ENCODE data around the gene BECN2. TPM values are rescaled to one million over a fixed set of nuclear protein-coding genes. Genes with fewer than 3 reads are reported as not detected.
A peak's percentile ranks its signal among the peaks of the same experiment; 100 is the strongest.

BECN2 gene, protein sequence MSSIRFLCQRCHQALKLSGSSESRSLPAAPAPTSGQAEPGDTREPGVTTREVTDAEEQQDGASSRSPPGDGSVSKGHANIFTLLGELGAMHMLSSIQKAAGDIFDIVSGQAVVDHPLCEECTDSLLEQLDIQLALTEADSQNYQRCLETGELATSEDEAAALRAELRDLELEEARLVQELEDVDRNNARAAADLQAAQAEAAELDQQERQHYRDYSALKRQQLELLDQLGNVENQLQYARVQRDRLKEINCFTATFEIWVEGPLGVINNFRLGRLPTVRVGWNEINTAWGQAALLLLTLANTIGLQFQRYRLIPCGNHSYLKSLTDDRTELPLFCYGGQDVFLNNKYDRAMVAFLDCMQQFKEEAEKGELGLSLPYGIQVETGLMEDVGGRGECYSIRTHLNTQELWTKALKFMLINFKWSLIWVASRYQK
- total RNA-seq: not detected in 2 replicates

DNA sequence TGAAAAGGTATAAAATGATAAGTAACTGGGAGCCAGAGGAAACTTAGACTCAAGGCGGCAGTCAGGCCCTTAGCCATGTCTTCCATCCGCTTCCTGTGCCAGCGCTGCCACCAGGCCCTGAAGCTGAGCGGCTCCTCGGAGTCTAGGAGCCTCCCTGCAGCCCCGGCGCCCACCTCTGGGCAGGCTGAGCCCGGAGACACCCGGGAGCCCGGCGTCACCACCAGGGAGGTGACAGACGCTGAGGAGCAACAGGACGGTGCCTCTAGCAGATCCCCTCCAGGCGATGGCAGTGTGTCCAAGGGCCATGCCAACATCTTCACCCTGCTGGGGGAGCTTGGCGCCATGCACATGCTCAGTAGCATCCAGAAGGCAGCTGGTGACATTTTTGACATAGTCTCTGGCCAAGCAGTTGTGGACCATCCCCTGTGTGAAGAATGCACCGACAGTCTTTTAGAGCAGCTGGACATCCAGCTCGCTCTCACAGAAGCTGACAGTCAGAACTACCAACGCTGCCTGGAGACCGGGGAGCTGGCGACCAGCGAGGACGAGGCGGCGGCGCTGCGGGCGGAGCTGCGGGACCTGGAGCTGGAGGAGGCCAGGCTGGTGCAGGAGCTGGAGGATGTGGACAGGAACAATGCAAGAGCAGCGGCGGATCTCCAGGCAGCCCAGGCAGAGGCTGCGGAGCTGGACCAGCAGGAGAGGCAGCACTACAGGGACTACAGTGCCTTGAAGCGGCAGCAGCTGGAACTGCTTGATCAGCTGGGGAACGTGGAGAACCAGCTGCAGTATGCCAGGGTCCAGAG is at the start of gene BECN2:
TSS of gene BECN2 (plus strand) at position 76 of the 803 bp plus-strand sequence. CDS start at position 76, 0 bp downstream.
- no peaks in the 10 kb centered on the region for H3K27me3 ChIP-seq (ENCODE audit: control insufficient read depth, insufficient read depth, low read length)
- FAIRE-seq (no peak), DNase-seq (ENCODE audit: low read depth) (no peak)

DNA sequence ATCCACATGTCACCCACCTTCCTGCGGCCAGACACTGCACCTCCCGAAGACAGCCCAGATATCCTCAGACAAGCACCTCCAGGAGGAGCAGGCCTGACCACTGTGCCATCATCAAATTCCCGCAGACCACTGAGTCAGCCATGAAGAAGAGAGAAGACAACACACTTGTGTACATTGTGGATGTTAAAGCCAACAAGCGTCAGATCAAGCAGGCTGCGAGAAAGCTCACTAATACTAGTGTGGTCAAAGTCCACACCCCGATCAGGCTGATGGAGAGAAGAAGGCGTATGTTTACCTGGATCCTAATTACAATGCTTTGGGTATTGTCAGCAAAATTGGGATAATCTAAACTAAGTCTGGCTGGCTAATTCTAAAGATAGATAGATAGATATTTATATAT is 41.4 kb upstream of the BECN2 start:
- FAIRE-seq: no peak

More for the DNA sequence above, at the start of gene BECN2:
- TF ChIP-seq, protein P1, sequence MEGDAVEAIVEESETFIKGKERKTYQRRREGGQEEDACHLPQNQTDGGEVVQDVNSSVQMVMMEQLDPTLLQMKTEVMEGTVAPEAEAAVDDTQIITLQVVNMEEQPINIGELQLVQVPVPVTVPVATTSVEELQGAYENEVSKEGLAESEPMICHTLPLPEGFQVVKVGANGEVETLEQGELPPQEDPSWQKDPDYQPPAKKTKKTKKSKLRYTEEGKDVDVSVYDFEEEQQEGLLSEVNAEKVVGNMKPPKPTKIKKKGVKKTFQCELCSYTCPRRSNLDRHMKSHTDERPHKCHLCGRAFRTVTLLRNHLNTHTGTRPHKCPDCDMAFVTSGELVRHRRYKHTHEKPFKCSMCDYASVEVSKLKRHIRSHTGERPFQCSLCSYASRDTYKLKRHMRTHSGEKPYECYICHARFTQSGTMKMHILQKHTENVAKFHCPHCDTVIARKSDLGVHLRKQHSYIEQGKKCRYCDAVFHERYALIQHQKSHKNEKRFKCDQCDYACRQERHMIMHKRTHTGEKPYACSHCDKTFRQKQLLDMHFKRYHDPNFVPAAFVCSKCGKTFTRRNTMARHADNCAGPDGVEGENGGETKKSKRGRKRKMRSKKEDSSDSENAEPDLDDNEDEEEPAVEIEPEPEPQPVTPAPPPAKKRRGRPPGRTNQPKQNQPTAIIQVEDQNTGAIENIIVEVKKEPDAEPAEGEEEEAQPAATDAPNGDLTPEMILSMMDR (IDR thresholded peaks at IDR 0.05; ENCODE audit: insufficient read depth, low read length, severe bottlenecking): no peak
- H3K4me3 ChIP-seq (ENCODE audit: low read depth, low read length): no peak within 1 kb of the TSS
- H3K36me3 ChIP-seq (ENCODE audit: control insufficient read depth, insufficient read depth, low read length): no peaks in the 10 kb centered on the region

DNA sequence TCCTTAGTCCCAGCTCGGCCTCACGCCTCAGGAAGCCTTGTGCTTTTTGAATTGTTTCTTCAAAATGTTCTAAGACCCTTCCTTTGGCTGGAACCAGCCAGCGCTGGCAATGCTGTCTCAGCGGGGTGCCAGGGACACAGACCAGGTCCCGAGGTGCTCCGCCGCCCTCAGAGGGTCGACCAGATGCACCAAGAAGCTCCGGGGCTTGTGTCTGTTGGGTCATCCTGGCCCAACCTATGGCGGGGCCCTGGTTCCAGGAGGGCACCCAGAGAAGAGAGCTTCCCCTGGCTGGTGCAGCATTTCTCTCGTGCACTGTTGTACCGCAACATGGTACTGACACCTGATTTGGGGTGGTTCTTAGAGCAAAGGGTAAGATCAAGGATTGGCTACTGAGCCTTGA is 40.1 kb upstream of the BECN2 start:
- FAIRE-seq (no peak), DNase-seq (ENCODE audit: low read depth) (no peak)
- Histone ChIP-seq H3K27me3 (ENCODE audit: control insufficient read depth, insufficient read depth, low read length) (no peaks in the 10 kb centered on the region), H3K4me3 (ENCODE audit: low read depth, low read length) (no peak overlapping the region), H3K36me3 (ENCODE audit: control insufficient read depth, insufficient read depth, low read length) (no peaks in the 10 kb centered on the region)
- TF ChIP-seq, protein P1 (IDR thresholded peaks at IDR 0.05; ENCODE audit: insufficient read depth, low read length, severe bottlenecking): no peak

More for the DNA sequence above, 41.4 kb upstream of the BECN2 start:
- no peak for DNase-seq (ENCODE audit: low read depth)
- TF ChIP-seq, protein P1 (IDR thresholded peaks at IDR 0.05; ENCODE audit: insufficient read depth, low read length, severe bottlenecking): no peak
- no peaks in the 10 kb centered on the region for H3K27me3 ChIP-seq (ENCODE audit: control insufficient read depth, insufficient read depth, low read length)
- no peaks in the 10 kb centered on the region for H3K36me3 ChIP-seq (ENCODE audit: control insufficient read depth, insufficient read depth, low read length)
- no peak overlapping the region for H3K4me3 ChIP-seq (ENCODE audit: low read depth, low read length)

DNA sequence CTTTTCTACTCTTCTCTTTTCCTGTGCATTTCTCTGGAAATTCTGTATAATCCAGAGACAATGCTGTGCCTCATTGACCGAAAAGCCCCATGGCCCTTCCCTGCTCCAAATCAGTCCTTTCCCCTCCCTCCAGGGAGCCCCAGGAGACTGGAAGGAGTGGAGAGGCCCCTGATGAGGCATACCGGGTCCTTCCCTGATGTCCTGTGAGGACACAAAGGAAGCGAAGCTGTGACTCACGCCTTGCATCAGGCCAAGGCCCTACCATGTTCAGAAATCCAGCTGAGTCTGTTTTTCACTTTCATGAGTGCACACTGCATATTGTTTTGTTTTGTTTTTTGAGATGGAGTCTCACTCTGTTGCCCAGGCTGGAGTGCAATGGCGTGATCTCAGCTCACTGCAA is 38.7 kb upstream of the BECN2 start:
- DNase-seq (ENCODE audit: low read depth): peak; percentile 34
- no peaks in the 10 kb centered on the region for H3K36me3 ChIP-seq (ENCODE audit: control insufficient read depth, insufficient read depth, low read length)

DNA sequence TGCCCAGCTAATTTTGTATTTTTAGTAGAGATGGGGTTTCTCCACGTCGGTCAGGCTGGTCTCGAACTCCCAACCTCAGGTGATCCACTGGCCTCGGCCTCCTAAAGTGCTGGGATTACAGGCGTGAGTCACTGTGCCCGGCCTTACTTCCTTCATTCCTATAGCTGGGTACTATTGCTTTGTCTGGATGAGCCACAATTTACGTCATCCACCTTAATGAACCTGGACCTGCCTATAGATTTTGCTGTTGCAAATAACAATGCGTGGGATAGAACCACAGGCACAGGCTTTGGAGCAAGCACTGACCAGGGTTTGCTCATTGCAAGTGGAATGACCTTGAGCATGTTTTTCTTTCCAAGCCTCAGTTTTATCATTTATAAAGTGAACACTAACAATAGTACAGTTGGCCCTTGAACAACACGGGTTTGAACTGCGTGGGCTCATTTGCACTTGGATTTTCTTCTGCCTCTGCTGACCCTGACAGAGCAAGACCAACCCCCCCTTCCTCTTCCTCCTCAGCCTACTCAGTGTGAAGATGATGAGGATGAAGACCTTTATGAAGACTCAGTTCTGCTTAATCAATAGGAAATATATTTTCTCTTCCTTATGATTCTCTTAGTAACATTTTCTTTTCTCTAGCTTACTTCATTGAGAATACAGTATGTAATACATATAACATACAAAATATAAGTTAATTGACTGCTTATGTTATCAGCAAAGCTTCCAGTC is 33.3 kb upstream of the BECN2 start:
- H3K27me3 ChIP-seq (ENCODE audit: control insufficient read depth, insufficient read depth, low read length): no peaks in the 10 kb centered on the region
- DNase-seq (ENCODE audit: low read depth): peak; percentile 3
- FAIRE-seq: no peak
- TF ChIP-seq, protein P1 (IDR thresholded peaks at IDR 0.05; ENCODE audit: insufficient read depth, low read length, severe bottlenecking): no peak
- no peak overlapping the region for H3K4me3 ChIP-seq (ENCODE audit: low read depth, low read length)
- no peaks in the 10 kb centered on the region for H3K36me3 ChIP-seq (ENCODE audit: control insufficient read depth, insufficient read depth, low read length)

More for the DNA sequence above, 38.7 kb upstream of the BECN2 start:
- TF ChIP-seq, protein P1 (IDR thresholded peaks at IDR 0.05; ENCODE audit: insufficient read depth, low read length, severe bottlenecking): no peak
- no peak overlapping the region for H3K4me3 ChIP-seq (ENCODE audit: low read depth, low read length)
- H3K27me3 ChIP-seq (ENCODE audit: control insufficient read depth, insufficient read depth, low read length): no peaks in the 10 kb centered on the region
- FAIRE-seq: no peak
